ENCODE measurements around the gene HSD11B2. TPM values are rescaled to one million over a fixed set of nuclear protein-coding genes. Genes with fewer than 3 reads are reported as not detected.

Gene HSD11B2
- total RNA-seq, 1 experiment from 2014 or later: not detected

GRCh38 chr16:67394155-67395104, 36.5 kb upstream of the HSD11B2 start:
- no peak for DNase-seq

GRCh38 chr16:67395105-67395457, 35.8 kb upstream of the HSD11B2 start:
- DNase-seq: no peak

More at GRCh38 chr16:67394155-67395104, 36.5 kb upstream of the HSD11B2 start:
- Histone ChIP-seq H3K9me3 (no peaks in the 10 kb centered on the region), H3K36me3 (no peaks in the 10 kb centered on the region), H3K4me3 (no peak overlapping the region), H3K27me3 (no peaks in the 10 kb centered on the region)

GRCh38 chr16:67395458-67396158, 35.3 kb upstream of the HSD11B2 start:
- Histone ChIP-seq H3K4me3 (no peak overlapping the region), H3K9me3 (no peaks in the 10 kb centered on the region), H3K36me3 (no peaks in the 10 kb centered on the region), H3K27me3 (no peaks in the 10 kb centered on the region)
- peak; percentile 64 for DNase-seq

More at GRCh38 chr16:67395105-67395457, 35.8 kb upstream of the HSD11B2 start:
- Histone ChIP-seq H3K36me3 (no peaks in the 10 kb centered on the region), H3K4me3 (no peak overlapping the region), H3K9me3 (no peaks in the 10 kb centered on the region), H3K27me3 (no peaks in the 10 kb centered on the region)

GRCh38 chr16:67396159-67397035, 34.5 kb upstream of the HSD11B2 start:
- H3K27me3 ChIP-seq: no peaks in the 10 kb centered on the region
- DNase-seq: peak; percentile 55
- no peaks in the 10 kb centered on the region for H3K9me3 ChIP-seq
- no peaks in the 10 kb centered on the region for H3K36me3 ChIP-seq
- H3K4me3 ChIP-seq: no peak overlapping the region

- Histone ChIP-seq H3K27me3 (no peaks in the 10 kb centered on the region), H3K9me3 (no peaks in the 10 kb centered on the region), H3K4me3 (no peak overlapping the region), H3K36me3 (no peaks in the 10 kb centered on the region)
- no peak for DNase-seq
Observed at GRCh38 chr16:67397036-67397801, 33.7 kb upstream of the HSD11B2 start.

- Histone ChIP-seq H3K4me3 (no peak overlapping the region), H3K27me3 (no peaks in the 10 kb centered on the region), H3K36me3 (no peaks in the 10 kb centered on the region), H3K9me3 (no peaks in the 10 kb centered on the region)
- no peak for DNase-seq
Observed at GRCh38 chr16:67397812-67398545, 32.9 kb upstream of the HSD11B2 start.

GRCh38 chr16:67398546-67399217, 32.2 kb upstream of the HSD11B2 start:
- Histone ChIP-seq H3K9me3 (no peaks in the 10 kb centered on the region), H3K27me3 (no peaks in the 10 kb centered on the region), H3K36me3 (no peaks in the 10 kb centered on the region), H3K4me3 (no peak overlapping the region)
- DNase-seq: no peak

GRCh38 chr16:67399218-67399733, 31.6 kb upstream of the HSD11B2 start:
- Histone ChIP-seq H3K9me3 (no peaks in the 10 kb centered on the region), H3K27me3 (no peaks in the 10 kb centered on the region), H3K36me3 (no peaks in the 10 kb centered on the region), H3K4me3 (no peak overlapping the region)
- no peak for DNase-seq

- DNase-seq: no peak
- Histone ChIP-seq H3K4me3 (no peak overlapping the region), H3K36me3 (no peaks in the 10 kb centered on the region), H3K27me3 (no peaks in the 10 kb centered on the region), H3K9me3 (no peaks in the 10 kb centered on the region)
Observed at GRCh38 chr16:67399749-67400704, 30.9 kb upstream of the HSD11B2 start.

GRCh38 chr16:67400901-67401300, 30.0 kb upstream of the HSD11B2 start:
- Histone ChIP-seq H3K9me3 (no peaks in the 10 kb centered on the region), H3K27me3 (no peaks in the 10 kb centered on the region), H3K4me3 (no peak overlapping the region), H3K36me3 (no peaks in the 10 kb centered on the region)
- DNase-seq: no peak

GRCh38 chr16:67403976-67404555, 26.9 kb upstream of the HSD11B2 start:
- no peaks in the 10 kb centered on the region for H3K27me3 ChIP-seq
- DNase-seq: no peak

GRCh38 chr16:67404740-67405226, 26.1 kb upstream of the HSD11B2 start:
- DNase-seq: no peak
- Histone ChIP-seq H3K27me3 (no peaks in the 10 kb centered on the region), H3K4me3 (no peak overlapping the region), H3K9me3 (no peaks in the 10 kb centered on the region), H3K36me3 (no peaks in the 10 kb centered on the region)

More at GRCh38 chr16:67403976-67404555, 26.9 kb upstream of the HSD11B2 start:
- no peaks in the 10 kb centered on the region for H3K9me3 ChIP-seq
- H3K4me3 ChIP-seq: no peak overlapping the region
- H3K36me3 ChIP-seq: no peaks in the 10 kb centered on the region

GRCh38 chr16:67405336-67405735, 25.6 kb upstream of the HSD11B2 start:
- no peak overlapping the region for H3K4me3 ChIP-seq
- no peaks in the 10 kb centered on the region for H3K9me3 ChIP-seq
- H3K36me3 ChIP-seq: no peaks in the 10 kb centered on the region
- no peak for DNase-seq
- H3K27me3 ChIP-seq: no peaks in the 10 kb centered on the region
